ENCODE measurements around the gene C16orf89.

GRCh38 chr16:5044011-5044540 is 21.7 kb downstream of the C16orf89 start:
- no peak for TF ChIP-seq CTCF (IDR thresholded peaks at IDR 0.05 in 4 of 5, conservative IDR thresholded peaks at IDR 0.05 in 1 of 5)
- no peak for TF ChIP-seq POLR2A (IDR thresholded peaks at IDR 0.05)

All from gastrocnemius medialis (tissue), 4 donors.